HPDE6-E6E7 (cell line): ENCODE data around the gene PEX6.

ENCODE experiments used
- DNase-seq: peaks from one replicate; pipeline ENCODE4 v3.0.0; 2011; ENCODE audit warnings: missing footprints; ENCODE audit errors: extremely low spot score

Gene PEX6, protein sequence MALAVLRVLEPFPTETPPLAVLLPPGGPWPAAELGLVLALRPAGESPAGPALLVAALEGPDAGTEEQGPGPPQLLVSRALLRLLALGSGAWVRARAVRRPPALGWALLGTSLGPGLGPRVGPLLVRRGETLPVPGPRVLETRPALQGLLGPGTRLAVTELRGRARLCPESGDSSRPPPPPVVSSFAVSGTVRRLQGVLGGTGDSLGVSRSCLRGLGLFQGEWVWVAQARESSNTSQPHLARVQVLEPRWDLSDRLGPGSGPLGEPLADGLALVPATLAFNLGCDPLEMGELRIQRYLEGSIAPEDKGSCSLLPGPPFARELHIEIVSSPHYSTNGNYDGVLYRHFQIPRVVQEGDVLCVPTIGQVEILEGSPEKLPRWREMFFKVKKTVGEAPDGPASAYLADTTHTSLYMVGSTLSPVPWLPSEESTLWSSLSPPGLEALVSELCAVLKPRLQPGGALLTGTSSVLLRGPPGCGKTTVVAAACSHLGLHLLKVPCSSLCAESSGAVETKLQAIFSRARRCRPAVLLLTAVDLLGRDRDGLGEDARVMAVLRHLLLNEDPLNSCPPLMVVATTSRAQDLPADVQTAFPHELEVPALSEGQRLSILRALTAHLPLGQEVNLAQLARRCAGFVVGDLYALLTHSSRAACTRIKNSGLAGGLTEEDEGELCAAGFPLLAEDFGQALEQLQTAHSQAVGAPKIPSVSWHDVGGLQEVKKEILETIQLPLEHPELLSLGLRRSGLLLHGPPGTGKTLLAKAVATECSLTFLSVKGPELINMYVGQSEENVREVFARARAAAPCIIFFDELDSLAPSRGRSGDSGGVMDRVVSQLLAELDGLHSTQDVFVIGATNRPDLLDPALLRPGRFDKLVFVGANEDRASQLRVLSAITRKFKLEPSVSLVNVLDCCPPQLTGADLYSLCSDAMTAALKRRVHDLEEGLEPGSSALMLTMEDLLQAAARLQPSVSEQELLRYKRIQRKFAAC

GRCh38 chr6:42978839-42979522, at the start of gene PEX6:
Gene PEX6 (minus strand): TSS chr6:42979181. CDS start chr6:42979150, 31 bp downstream.
- DNase-seq, result peak; percentile 82

DNA sequence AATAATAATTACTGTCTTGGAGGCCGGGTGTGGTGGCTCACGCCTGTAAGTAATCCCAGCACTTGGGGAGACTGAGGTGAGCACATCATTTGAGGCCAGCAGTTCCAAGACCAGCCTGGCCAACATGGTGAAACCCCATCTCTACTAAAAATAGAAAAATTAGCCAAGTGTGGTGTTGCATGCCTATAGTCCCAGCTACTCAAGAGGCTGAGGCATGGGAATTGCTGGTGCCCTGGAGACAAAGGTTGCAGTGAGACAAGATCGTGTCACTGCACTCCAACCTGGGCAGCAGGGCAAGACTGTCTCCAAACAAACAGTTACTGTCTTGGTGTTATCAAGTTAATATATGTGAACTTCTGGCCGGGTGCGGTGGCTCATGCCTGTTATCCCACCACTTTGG, 47.4 kb upstream of the PEX6 start:
- no peak for DNase-seq

- DNase-seq, result no peak
Observed at GRCh38 chr6:43024436-43024835, 45.5 kb upstream of the PEX6 start.

- peak; percentile 85 for DNase-seq
Observed at GRCh38 chr6:43021270-43022047, 42.5 kb upstream of the PEX6 start, which contains the start of gene RRP36. Gene RRP36 (plus strand): TSS chr6:43021623. CDS start chr6:43021655, 32 bp downstream.

DNA sequence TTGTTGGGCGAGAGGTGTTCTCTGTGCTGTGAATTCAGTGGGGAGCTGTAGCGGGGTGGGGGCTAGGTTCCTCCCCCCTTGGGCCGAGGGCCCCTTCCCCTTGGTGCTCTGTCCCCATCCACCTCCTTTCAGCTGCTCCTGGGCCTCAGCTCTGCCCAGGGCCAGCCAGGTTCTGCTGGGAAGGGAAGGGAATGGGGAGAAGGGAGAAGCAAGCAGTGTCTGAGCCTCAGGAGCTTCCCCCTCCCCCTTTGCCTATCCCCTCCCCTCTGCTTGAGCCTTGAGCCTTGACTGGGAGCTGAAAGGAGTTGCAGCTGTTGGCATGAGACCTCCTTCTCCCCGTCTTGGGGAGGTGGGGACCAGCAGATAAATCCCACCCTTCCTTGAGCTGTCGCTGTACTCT, 41.9 kb upstream of the PEX6 start:
- DNase-seq, result no peak

DNA sequence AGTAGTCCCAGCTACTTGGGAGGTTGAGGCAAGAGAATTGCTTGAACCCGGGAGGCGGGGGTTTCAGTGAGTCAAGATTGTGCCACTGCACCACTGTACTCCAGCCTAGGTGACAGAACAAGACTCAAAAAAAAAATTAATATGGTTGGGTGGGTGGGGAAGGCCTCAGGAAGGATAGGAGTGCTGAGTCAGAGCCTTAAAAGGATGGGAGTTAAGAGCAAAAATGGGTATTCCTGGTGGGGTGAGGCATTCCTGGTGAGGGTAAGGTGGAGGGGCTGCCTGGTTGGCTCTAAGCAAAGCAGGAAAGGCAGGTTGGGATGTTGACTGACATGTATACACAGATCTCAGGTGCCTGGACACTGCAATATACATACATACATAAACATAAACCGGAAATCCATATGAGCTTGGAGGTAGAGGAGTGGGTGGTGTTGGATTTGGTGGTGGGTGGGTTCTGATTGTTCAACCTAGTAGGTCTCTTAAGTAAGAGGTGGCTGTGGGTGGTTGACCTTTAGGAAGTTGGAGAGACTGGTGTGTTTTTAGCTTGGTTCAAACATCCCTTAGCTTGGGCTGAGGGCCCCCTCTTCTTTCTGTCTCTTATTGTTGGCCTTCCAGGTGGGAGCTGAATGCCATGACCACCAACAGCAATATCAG, 41.2 kb upstream of the PEX6 start:
- DNase-seq, result no peak

DNA sequence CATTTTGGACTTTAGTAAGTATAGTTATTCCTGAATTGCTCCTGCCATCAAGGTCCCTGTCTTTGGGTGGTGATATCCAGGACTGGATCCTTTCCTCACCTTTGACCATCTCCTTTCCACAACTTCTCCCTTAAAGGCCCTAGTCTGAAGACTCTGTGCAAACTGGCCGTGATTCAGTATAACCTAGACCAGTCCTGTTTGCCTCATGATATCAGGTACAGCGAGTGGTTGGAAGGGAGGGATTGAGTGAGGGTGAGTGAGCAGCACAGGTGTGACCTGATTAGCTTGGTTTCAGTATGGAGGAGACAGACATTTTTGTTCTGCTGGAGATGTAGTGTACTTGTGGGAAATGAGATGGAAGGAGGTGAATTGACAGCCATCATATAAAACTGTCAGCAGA, 40.2 kb upstream of the PEX6 start:
- DNase-seq, result no peak

DNA sequence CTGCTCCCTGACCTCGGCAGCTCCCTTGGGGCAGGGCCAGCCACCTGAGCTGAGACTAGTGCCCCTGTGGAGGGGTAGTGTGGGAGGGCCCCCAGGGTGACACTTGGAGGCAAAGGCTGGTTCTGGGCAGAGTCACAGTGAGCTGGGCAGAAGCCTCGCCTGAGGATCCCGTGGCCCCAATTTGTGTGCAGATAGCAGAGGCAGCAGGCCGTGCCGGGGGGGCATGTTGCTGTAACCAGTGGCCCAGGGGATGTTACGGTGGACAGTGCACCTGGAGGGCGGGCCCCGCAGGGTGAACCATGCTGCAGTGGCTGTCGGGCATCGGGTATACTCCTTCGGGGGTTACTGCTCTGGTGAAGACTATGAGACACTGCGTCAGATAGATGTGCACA, 38.0 kb upstream of the PEX6 start:
- DNase-seq, result no peak

DNA sequence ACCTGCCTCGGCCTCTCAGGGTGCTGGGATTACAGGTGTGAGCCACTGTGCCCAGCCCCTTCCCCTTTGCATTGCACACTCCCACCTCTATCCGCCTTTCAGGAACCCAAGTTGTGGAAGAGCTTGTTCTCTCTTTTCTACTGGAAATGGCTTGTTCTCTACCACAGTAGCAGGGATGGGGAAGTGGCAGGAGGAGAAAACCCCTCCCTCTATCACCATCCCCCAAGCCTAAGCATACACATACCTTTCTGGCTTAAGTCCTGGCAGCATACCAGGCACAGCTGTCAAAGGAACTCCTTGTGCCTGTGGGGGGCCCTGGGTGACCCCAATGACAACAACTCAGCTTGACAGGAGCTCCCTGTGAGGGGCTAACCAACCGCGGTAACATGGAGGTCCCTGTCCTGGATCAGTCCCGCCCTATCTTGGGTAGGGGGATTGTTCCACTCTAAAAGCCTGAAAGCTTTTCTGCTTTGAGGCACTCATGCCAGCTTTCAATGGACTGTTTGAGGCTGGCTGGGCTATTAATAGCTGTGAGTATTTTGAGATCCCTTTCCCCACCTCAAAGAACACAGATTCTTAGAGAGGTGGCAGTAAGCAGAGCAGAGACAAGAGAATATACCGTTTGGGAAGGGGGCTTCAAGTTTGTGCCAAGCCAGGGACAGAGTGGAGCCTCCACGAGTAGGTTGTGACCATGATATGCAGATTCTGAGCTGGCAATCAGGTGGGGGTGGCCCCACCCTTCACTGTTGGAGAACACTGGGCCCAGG, 37.4 kb upstream of the PEX6 start:
- DNase-seq, result no peak

DNA sequence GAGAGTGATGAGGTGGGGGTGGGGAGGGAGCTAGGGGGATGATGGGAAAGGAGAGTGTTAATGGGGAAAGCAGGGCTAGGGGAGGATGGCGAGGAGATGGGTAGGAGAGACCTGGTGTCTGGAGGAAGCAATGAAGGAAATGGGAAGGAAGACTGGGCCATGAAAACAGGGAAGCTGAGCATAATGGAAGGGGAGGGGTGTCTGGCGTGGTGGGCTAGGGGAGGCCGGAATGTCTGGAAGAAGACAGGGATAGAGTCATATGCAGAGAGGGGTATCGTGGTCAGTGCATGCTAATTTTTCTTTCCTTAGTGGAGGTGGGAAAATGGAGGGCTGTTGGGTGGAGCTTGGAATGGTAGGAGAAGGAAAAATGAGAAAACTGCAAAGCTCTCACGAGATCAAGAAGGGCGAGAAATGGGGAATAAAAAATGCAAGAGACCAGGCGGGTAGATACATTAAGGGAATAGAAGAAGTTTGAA, 35.5 kb upstream of the PEX6 start:
- DNase-seq, result no peak

DNA sequence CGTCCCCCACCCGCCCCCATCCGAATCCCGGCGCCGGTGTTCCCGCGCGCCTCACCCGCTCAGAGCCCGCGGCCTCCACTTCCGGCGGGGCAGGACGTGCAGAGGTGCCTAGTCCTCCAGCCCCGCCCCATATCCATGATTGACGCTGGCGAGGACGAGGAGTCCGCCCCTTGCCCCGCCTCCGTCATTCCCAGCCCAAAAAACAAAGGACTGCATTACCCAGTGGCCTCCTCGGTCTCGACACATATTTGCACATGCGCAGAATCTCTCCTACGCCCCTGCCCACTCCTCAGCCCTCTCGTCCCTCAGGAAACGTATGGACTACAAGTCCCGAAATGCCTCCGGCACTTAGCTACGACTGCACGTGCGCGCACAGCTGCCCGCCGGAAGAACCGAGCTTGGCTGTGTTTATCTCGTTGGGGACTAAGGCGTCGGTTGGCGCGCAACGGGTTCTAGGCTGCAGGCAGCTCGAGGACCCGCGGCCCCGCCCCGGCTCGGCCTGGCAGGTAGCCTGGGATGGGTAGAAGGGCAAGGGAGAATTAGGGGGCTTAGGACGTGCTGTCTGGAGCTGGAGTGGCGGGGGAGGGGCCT, 35.0 kb upstream of the PEX6 start, which contains the start of the genes KLHDC3 and MEA1:
TSS of gene KLHDC3 (plus strand) at position 407 of the 591 bp plus-strand sequence. CDS start 2,944 bp downstream, outside the sequence.
TSS of gene MEA1 (minus strand) at position 104 of the 591 bp plus-strand sequence. CDS start 133 bp downstream, outside the sequence.
- DNase-seq, result peak; percentile 100

DNA sequence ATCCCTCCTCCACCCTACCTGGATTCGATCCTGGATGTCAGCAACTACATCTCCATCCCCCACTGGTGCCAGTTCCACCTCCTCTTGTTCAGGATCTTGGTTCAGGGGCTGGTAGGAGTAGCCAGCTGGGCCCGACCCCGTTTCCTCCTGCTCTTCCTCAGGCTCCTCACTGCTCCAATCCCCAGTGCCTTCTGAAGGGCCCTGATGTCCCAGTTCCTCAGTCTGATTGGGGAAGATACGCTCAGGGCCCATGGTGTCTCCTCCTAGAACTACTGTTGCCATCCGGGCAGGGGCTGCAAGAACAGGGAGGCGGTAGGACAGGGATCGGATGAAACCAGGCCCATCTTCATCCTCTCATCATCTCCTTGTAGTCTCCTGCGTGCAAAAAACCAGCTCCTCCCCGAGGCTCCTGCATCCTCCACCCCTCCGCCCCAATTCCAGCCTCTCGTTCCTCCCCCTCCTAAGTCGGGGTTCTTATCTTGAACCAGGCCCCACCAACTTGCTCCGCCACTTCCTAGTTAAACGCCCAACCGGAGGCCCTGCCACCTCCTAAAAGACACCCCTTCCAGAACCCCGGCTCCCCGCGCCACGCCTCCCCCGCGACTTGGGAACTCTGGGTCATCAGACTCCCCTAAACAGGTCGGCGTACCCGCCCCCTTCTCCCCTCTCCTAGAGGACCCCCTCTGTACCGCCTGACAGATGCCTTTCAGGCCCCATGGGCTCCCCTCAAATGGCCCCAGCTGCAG, 34.3 kb upstream of the PEX6 start:
- no peak for DNase-seq

- DNase-seq, result no peak
Observed at GRCh38 chr6:43012364-43012763, 33.4 kb upstream of the PEX6 start.

GRCh38 chr6:43011207-43011606, 32.2 kb upstream of the PEX6 start:
- DNase-seq, result no peak

DNA sequence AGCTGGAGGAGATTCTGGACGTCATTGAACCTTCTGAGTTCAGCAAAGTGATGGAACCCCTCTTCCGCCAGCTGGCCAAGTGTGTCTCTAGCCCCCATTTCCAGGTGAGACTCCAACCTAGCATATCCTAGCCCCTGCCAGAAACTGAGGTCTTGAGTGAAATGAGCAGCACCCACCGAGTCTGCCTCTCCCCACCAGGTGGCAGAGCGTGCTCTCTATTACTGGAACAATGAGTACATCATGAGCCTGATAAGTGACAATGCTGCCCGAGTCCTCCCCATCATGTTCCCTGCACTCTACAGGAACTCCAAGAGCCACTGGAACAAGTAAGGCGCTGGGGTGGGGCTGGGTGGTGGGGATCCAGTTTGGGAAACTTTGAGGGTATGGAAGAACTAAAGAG, 30.1 kb upstream of the PEX6 start:
- DNase-seq, result no peak

DNA sequence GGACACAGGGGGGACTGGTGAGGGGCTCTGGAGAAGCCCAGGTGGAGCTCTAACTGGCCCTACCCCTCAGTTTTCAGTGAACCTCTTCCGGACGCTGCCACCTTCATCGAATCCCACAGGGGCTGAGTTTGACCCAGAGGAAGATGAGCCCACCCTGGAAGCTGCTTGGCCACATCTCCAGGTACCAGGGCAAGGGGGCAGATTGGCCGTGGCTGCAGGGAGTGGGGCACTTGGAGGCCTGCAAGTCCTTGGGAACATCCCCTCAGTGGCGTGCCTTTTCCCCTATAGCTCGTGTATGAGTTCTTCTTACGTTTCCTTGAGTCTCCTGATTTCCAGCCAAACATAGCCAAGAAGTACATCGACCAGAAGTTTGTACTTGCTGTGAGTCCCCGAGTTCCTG, 28.1 kb upstream of the PEX6 start:
- no peak for DNase-seq

- no peak for DNase-seq
Observed at GRCh38 chr6:43006251-43006650, 27.3 kb upstream of the PEX6 start.

- no peak for DNase-seq
Observed at GRCh38 chr6:43005844-43006243, 26.9 kb upstream of the PEX6 start.
